Heart left ventricle (tissue), 13 donors: ENCODE measurements around the gene CAPN2.

Experiments
- POLR2A ChIP-seq, 2 donors: fragments of 450-650 bp; IDR thresholded peaks; one replicate each; pipeline ENCODE4 v1.6.1; 2017; ENCODE audit warnings: antibody characterized with exemption in 2 of 2, mild to moderate bottlenecking in 2 of 2, moderate library complexity in 2 of 2
- TF ChIP-seq, protein P1 (sequence below), 12 donors: fragments of 200-600 bp; sonication (generic) in 4 of 12; IDR thresholded peaks; one replicate each; pipeline versions ENCODE4 v1.5.0 to v1.8.0; 2018 to 2022; ENCODE audit warnings: antibody characterized with exemption in 12 of 12, mild to moderate bottlenecking in 5 of 12
- donor health status: ischemic (EF 13 %, LVEDD 7.1; RV severe dilation, severe dysfunction).
- donor health status: DM: no; HTN: yes; CAD: no.
- donor health status: DM: no; HTN: no; CAD: no.
- donor health status: ischemic (EF 25% LVEDD 6.9; RV normal size, moderate dysfunction).
- donor health status: ischemic (EF 25% LVEDD 5.7; RV mildly dilated, moderate dysfunction).
- donor health status: ischemic (EF 35%, LVEDD 5.7; RV mildly dilated, moderate dysfunction).
- donor health status: nonischemic (EF 11% LVEDD 7.7; RV severe dilation, severe dysfunction).
- donor health status: DM: yes; HTN: yes; CAD: no.
- donor health status: PGD.
- donor health status: ischemic (EF 29% LVEDD 5.4; RV normal size, mild dysfunction).
- donor health status: nonischemic (EF 23%, LVEDD 6.1; RV moderate dilation, normal function).

- TF ChIP-seq POLR2A (IDR thresholded peaks at IDR 0.05): no peak
- TF ChIP-seq, protein P1, sequence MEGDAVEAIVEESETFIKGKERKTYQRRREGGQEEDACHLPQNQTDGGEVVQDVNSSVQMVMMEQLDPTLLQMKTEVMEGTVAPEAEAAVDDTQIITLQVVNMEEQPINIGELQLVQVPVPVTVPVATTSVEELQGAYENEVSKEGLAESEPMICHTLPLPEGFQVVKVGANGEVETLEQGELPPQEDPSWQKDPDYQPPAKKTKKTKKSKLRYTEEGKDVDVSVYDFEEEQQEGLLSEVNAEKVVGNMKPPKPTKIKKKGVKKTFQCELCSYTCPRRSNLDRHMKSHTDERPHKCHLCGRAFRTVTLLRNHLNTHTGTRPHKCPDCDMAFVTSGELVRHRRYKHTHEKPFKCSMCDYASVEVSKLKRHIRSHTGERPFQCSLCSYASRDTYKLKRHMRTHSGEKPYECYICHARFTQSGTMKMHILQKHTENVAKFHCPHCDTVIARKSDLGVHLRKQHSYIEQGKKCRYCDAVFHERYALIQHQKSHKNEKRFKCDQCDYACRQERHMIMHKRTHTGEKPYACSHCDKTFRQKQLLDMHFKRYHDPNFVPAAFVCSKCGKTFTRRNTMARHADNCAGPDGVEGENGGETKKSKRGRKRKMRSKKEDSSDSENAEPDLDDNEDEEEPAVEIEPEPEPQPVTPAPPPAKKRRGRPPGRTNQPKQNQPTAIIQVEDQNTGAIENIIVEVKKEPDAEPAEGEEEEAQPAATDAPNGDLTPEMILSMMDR (IDR thresholded peaks at IDR 0.05): no peak
Measured at GRCh38 chr1:223820515-223820858, 108.1 kb downstream of the CAPN2 start.
